A673 (cell line): ENCODE data around the gene NCEH1.

Experiments
- EZH2 ChIP-seq: fragments of 200-600 bp; sonication (generic); IDR thresholded peaks from 2 replicates; pipeline ENCODE4 v1.6.1; 2017; ENCODE audit warnings: borderline replicate concordance, low read depth, mild to moderate bottlenecking, mixed read lengths, antibody characterized with exemption, low read length; ENCODE audit not compliant: poor library complexity, severe bottlenecking
- TF ChIP-seq, protein P1 (sequence below): fragments of 300-800, 200-600 bp; sonication (generic); conservative IDR thresholded peaks from 2 replicates; pipeline ENCODE4 v1.5.1; 2017; ENCODE audit warnings: low read depth, mild to moderate bottlenecking, antibody characterized with exemption, low read length, moderate library complexity, mixed read lengths

- no peak for TF ChIP-seq EZH2
- TF ChIP-seq, protein P1, sequence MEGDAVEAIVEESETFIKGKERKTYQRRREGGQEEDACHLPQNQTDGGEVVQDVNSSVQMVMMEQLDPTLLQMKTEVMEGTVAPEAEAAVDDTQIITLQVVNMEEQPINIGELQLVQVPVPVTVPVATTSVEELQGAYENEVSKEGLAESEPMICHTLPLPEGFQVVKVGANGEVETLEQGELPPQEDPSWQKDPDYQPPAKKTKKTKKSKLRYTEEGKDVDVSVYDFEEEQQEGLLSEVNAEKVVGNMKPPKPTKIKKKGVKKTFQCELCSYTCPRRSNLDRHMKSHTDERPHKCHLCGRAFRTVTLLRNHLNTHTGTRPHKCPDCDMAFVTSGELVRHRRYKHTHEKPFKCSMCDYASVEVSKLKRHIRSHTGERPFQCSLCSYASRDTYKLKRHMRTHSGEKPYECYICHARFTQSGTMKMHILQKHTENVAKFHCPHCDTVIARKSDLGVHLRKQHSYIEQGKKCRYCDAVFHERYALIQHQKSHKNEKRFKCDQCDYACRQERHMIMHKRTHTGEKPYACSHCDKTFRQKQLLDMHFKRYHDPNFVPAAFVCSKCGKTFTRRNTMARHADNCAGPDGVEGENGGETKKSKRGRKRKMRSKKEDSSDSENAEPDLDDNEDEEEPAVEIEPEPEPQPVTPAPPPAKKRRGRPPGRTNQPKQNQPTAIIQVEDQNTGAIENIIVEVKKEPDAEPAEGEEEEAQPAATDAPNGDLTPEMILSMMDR: no peak
These were observed 41.8 kb upstream of the NCEH1 start for GRCh38 chr3:172752651-172753050.
